Measurements from ENCODE around the gene NOXA1.

DNA sequence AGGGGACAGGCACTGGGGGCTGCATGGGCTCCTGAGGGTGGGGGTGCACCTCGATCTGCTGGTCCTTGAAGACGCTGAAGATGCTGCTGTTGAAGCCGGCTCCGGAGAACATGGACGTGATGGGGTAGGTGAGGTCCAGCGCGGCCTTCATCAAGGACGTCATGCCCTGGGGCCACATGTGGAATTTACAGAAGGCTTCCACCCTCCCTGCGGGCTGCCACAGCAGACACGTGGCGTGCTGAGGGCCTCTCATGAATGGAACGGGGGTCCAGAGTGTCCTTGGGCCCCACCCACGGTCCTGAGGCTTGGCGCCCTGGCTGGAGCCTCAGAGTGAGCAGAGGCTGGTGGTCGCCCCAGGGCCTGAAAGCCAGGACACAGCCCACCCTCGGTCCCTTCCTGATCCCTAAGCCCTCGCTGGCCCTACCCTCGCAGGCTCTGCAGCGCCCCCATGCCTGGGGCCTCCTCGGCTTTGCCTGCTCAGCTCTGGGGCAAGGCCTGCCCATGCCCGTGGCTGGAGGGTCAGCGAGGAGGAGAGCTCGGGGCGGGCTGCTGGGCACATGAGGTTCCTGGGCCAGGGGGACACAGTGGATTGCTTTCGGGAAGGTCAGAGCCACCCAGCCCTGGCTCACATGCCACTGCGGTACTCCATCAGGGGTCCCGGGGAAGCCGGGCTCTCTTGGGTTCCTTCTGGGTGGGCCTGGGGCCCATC, 41.3 kb downstream of the NOXA1 start:
- TF ChIP-seq, protein P1, sequence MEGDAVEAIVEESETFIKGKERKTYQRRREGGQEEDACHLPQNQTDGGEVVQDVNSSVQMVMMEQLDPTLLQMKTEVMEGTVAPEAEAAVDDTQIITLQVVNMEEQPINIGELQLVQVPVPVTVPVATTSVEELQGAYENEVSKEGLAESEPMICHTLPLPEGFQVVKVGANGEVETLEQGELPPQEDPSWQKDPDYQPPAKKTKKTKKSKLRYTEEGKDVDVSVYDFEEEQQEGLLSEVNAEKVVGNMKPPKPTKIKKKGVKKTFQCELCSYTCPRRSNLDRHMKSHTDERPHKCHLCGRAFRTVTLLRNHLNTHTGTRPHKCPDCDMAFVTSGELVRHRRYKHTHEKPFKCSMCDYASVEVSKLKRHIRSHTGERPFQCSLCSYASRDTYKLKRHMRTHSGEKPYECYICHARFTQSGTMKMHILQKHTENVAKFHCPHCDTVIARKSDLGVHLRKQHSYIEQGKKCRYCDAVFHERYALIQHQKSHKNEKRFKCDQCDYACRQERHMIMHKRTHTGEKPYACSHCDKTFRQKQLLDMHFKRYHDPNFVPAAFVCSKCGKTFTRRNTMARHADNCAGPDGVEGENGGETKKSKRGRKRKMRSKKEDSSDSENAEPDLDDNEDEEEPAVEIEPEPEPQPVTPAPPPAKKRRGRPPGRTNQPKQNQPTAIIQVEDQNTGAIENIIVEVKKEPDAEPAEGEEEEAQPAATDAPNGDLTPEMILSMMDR (optimal IDR thresholded peaks at IDR 0.05 in 1 of 3, IDR thresholded peaks at IDR 0.05 in 1 of 3, conservative IDR thresholded peaks at IDR 0.05 in 1 of 3; ENCODE audit: extremely low read depth in 1 of 3, insufficient read depth in 2 of 3, low read length in 3 of 3): no peak
- TF ChIP-seq EZH2 (IDR thresholded peaks at IDR 0.05; ENCODE audit: low read length): no peak

Measured in keratinocyte (primary cell).